ENCODE measurements around the gene KIF14.

The KIF14 gene

DNA sequence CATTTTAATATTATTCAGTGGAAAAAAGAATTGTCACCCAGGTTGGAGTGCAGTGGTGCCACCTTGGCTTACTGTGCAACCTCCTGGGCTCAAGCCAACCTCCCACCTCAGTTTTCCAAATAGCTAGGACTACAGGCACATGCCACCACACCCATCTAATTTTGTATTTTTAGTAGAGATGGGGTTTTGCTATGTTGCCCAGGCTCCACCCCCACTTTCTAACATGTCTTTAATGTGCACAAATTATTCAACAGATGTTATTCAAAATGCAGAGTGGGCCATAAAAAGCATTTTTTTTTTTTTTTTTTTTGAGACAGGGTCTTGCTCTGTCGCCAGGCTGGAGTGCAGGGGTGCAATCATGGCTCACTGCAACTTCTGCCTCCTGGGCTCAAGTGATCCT lies 31.8 kb upstream of the KIF14 start:
- H3K4me3 ChIP-seq (ENCODE audit: low read length), result no peak overlapping the region
- no peaks in the 10 kb centered on the region for H4K20me1 ChIP-seq (ENCODE audit: control insufficient read depth, insufficient read depth, low read depth, low read length)
- H3K27ac ChIP-seq (ENCODE audit: low read depth, low read length), result no peak overlapping the region
- TF ChIP-seq EZH2phosphoT487 (IDR thresholded peaks at IDR 0.05; ENCODE audit: borderline replicate concordance, low read length), result no peak
- TF ChIP-seq, protein P1, sequence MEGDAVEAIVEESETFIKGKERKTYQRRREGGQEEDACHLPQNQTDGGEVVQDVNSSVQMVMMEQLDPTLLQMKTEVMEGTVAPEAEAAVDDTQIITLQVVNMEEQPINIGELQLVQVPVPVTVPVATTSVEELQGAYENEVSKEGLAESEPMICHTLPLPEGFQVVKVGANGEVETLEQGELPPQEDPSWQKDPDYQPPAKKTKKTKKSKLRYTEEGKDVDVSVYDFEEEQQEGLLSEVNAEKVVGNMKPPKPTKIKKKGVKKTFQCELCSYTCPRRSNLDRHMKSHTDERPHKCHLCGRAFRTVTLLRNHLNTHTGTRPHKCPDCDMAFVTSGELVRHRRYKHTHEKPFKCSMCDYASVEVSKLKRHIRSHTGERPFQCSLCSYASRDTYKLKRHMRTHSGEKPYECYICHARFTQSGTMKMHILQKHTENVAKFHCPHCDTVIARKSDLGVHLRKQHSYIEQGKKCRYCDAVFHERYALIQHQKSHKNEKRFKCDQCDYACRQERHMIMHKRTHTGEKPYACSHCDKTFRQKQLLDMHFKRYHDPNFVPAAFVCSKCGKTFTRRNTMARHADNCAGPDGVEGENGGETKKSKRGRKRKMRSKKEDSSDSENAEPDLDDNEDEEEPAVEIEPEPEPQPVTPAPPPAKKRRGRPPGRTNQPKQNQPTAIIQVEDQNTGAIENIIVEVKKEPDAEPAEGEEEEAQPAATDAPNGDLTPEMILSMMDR (IDR thresholded peaks at IDR 0.05; ENCODE audit: low read depth, low read length, poor library complexity, severe bottlenecking), result no peak
- no peaks in the 10 kb centered on the region for H3K9me3 ChIP-seq (ENCODE audit: control insufficient read depth, insufficient read depth, low read length)
- no peak overlapping the region for H3K4me2 ChIP-seq (ENCODE audit: low read length)
- no peaks in the 10 kb centered on the region for H3K4me1 ChIP-seq (ENCODE audit: control insufficient read depth, low read length)
- H3K36me3 ChIP-seq (ENCODE audit: control insufficient read depth, low read length), result peaks cover 8% of the 10 kb centered on the region; the same call in 1 of the 2 replicates
- no peaks in the 10 kb centered on the region for H3K27me3 ChIP-seq (ENCODE audit: control insufficient read depth, low read length)
- no peaks in the 10 kb centered on the region for H3F3A ChIP-seq (ENCODE audit: control insufficient read depth, insufficient read depth)
- no peaks in the 10 kb centered on the region for H3K79me2 ChIP-seq (ENCODE audit: control insufficient read depth, low read length)
- no peaks in the 10 kb centered on the region for H3K9me2 ChIP-seq (replicated peaks; ENCODE audit: control insufficient read depth, low read length)

DNA sequence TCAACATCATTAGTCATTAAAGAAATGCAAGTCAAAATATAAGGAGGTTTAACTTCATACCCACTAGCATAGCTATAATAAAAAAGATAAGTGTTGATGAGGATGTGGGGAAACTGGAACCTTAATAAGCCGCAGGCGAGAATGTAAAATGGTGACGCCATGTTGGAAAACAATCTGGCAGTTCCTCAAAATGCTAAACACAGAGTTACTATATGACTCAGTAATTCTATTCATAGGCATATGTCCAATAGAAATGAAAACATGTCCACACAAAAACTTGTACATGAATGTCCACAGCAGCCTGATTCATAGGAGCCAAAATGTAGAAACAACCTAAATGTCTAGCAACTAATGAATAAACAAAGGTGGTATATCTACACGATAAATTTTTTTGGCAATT lies 26.0 kb upstream of the KIF14 start:
- Histone ChIP-seq H3K4me1 (ENCODE audit: control insufficient read depth, low read length) (no peaks in the 10 kb centered on the region), H3K9me3 (ENCODE audit: control insufficient read depth, insufficient read depth, low read length) (no peaks in the 10 kb centered on the region)

DNA sequence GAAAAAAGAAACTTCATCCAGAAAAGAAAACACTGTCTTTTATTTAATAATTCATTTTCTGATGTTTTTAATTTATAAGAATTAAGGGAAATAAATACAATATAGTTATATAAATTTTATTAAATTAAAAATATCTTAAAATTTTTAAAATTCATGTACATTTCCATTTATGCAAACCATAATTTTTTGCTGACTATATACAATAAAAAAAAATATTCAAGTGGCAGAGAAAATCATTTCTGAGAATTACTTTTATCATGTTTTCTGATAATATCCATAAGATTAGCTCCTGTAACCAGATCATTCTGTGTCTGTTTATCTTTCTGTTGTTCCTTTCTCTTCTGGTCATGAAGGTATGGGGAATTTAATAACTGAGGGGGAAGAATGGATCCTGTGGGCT lies 23.5 kb upstream of the KIF14 start:
- no peaks in the 10 kb centered on the region for H3K4me1 ChIP-seq (ENCODE audit: control insufficient read depth, low read length)
- no peaks in the 10 kb centered on the region for H3K9me3 ChIP-seq (ENCODE audit: control insufficient read depth, insufficient read depth, low read length)
- H4K20me1 ChIP-seq (ENCODE audit: control insufficient read depth, insufficient read depth, low read depth, low read length), result no peaks in the 10 kb centered on the region
- peaks cover 8% of the 10 kb centered on the region for H3K36me3 ChIP-seq (ENCODE audit: control insufficient read depth, low read length)
- no peak for TF ChIP-seq EZH2phosphoT487 (IDR thresholded peaks at IDR 0.05; ENCODE audit: borderline replicate concordance, low read length)
- TF ChIP-seq, protein P1 (IDR thresholded peaks at IDR 0.05; ENCODE audit: low read depth, low read length, poor library complexity, severe bottlenecking), result no peak
- no peak overlapping the region for H3K4me2 ChIP-seq (ENCODE audit: low read length)
- H3K9me2 ChIP-seq (replicated peaks; ENCODE audit: control insufficient read depth, low read length), result no peaks in the 10 kb centered on the region
- no peak overlapping the region for H3K27ac ChIP-seq (ENCODE audit: low read depth, low read length)
- no peaks in the 10 kb centered on the region for H3K79me2 ChIP-seq (ENCODE audit: control insufficient read depth, low read length)
- no peaks in the 10 kb centered on the region for H3K27me3 ChIP-seq (ENCODE audit: control insufficient read depth, low read length)
- H3F3A ChIP-seq (ENCODE audit: control insufficient read depth, insufficient read depth), result no peaks in the 10 kb centered on the region
- no peak overlapping the region for H3K4me3 ChIP-seq (ENCODE audit: low read length)

More for the DNA sequence above, 26.0 kb upstream of the KIF14 start:
- Histone ChIP-seq H3F3A (ENCODE audit: control insufficient read depth, insufficient read depth) (no peaks in the 10 kb centered on the region), H4K20me1 (ENCODE audit: control insufficient read depth, insufficient read depth, low read depth, low read length) (no peaks in the 10 kb centered on the region), H3K27me3 (ENCODE audit: control insufficient read depth, low read length) (no peaks in the 10 kb centered on the region), H3K36me3 (ENCODE audit: control insufficient read depth, low read length) (peaks cover 8% of the 10 kb centered on the region), H3K79me2 (ENCODE audit: control insufficient read depth, low read length) (no peaks in the 10 kb centered on the region), H3K4me3 (ENCODE audit: low read length) (no peak overlapping the region), H3K9me2 (replicated peaks; ENCODE audit: control insufficient read depth, low read length) (no peaks in the 10 kb centered on the region), H3K27ac (ENCODE audit: low read depth, low read length) (no peak overlapping the region), H3K4me2 (ENCODE audit: low read length) (no peak overlapping the region)
- TF ChIP-seq, protein P1 (IDR thresholded peaks at IDR 0.05; ENCODE audit: low read depth, low read length, poor library complexity, severe bottlenecking), result no peak
- no peak for TF ChIP-seq EZH2phosphoT487 (IDR thresholded peaks at IDR 0.05; ENCODE audit: borderline replicate concordance, low read length)

All from DOHH2 (cell line).